Measurements from ENCODE around the gene EFCAB12. TPM values are rescaled to one million over a fixed set of nuclear protein-coding genes. Genes with fewer than 3 reads are reported as not detected.

EFCAB12 gene
- total RNA-seq, 6 donors from 2014 or later: 0.72 to 10.5 (median 5.1) TPM

DNA sequence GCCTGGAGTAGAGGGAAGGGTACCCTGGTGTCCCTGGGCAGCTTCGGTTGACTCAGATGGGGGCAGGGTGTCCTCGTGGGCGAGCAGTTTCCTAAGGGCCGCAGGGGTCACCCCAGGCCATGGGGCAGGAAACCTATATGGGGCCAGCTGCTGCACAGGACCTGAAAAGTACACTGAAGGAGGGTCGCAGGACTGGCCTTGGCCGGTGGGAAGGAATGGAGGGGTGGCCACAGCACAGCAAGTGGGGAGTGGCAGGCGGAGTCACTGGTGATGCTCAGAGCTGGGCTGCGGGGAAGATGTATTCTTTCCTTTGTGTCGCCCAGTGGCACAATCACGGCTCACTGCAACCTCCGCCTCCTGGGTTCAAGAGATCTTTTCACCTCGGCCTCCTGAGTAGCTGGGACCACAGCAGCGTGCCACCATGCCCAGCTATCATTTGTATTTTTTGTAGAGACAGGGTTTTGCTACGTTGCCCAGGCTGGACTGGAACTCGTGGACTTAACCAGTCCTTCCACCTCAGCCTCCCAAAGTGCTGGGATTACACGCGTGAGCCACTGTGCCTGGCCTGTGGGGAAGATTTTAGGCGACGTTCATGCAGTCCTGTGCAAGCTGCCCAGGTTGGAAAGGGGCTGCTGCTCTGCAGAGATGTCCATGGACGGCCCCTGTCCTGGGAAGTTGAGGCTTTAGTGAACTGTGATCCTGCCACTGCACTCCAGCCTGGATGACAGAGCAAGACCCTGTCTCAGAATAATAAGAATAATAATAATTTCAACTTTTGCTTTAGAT is 57.2 kb downstream of the EFCAB12 start:
- Histone ChIP-seq H3K4me3 (no peak overlapping the region), H3K27me3 (no peaks in the 10 kb centered on the region), H3K9me3 (no peaks in the 10 kb centered on the region), H3K4me1 (no peaks in the 10 kb centered on the region), H3K36me3 (no peaks in the 10 kb centered on the region), H3K27ac (no peak overlapping the region)
- DNase-seq (no peak), ATAC-seq (ENCODE audit: low FRiP score in 2 of 2) (no peak)
- TF ChIP-seq, protein P1, sequence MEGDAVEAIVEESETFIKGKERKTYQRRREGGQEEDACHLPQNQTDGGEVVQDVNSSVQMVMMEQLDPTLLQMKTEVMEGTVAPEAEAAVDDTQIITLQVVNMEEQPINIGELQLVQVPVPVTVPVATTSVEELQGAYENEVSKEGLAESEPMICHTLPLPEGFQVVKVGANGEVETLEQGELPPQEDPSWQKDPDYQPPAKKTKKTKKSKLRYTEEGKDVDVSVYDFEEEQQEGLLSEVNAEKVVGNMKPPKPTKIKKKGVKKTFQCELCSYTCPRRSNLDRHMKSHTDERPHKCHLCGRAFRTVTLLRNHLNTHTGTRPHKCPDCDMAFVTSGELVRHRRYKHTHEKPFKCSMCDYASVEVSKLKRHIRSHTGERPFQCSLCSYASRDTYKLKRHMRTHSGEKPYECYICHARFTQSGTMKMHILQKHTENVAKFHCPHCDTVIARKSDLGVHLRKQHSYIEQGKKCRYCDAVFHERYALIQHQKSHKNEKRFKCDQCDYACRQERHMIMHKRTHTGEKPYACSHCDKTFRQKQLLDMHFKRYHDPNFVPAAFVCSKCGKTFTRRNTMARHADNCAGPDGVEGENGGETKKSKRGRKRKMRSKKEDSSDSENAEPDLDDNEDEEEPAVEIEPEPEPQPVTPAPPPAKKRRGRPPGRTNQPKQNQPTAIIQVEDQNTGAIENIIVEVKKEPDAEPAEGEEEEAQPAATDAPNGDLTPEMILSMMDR (IDR thresholded peaks at IDR 0.05): no peak
- TF ChIP-seq POLR2AphosphoS5 (IDR thresholded peaks at IDR 0.05): no peak
- no peak for TF ChIP-seq POLR2A (IDR thresholded peaks at IDR 0.05)
- no peak for TF ChIP-seq EP300 (IDR thresholded peaks at IDR 0.05)
- WGBS, 2 donors: 73 to 75% methylated on average over 16 to 20 of the region's 20 CpGs

DNA sequence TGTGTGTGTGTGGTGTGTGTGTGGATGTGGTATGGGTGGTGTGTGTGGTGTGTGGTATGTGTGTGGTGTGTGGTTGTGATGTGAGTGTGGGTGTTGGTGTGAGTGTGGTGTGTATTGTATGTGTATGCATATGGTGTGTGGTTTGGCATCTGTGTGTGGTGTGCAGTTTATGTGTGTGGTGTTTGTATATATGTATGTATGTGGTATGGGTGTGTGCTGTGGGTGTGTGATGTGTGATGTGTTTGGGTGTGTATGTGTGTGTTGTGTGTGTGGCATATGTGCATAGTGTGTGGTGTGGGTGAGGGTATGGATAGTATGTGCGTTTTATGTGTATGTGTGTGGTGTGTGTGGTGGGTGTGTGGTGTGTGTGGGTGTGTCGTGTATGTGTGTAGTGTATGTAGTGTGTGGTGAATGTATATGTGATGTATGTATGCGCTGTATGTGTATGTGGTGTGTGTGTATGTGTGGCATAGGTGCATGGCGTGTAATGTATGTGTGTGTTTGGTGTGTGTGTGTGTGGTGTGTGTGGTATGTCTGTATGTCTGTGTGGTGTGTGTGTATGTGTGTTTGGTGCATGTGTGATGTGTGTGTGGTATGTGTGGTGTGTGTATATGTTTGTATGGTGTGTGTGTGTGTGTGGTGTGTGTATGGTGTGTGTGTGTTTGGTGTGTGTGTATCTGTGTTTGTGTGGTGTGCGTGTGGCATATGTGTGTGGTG is 58.0 kb downstream of the EFCAB12 start:
- H3K9me3 ChIP-seq: no peaks in the 10 kb centered on the region
- DNase-seq (no peak), ATAC-seq (ENCODE audit: low FRiP score in 2 of 2) (peak in 1 of 2 donors; percentile 6)
- H3K27ac ChIP-seq: no peak overlapping the region
- no peaks in the 10 kb centered on the region for H3K27me3 ChIP-seq
- no peak overlapping the region for H3K4me3 ChIP-seq
- TF ChIP-seq EP300 (IDR thresholded peaks at IDR 0.05) (no peak), POLR2A (IDR thresholded peaks at IDR 0.05) (no peak), POLR2AphosphoS5 (IDR thresholded peaks at IDR 0.05) (no peak)
- TF ChIP-seq, protein P1 (IDR thresholded peaks at IDR 0.05): no peak
- 91 to 92% methylated on average over 5 of the region's 5 CpGs for WGBS, 2 donors
- H3K4me1 ChIP-seq: no peaks in the 10 kb centered on the region
- H3K36me3 ChIP-seq: no peaks in the 10 kb centered on the region

DNA sequence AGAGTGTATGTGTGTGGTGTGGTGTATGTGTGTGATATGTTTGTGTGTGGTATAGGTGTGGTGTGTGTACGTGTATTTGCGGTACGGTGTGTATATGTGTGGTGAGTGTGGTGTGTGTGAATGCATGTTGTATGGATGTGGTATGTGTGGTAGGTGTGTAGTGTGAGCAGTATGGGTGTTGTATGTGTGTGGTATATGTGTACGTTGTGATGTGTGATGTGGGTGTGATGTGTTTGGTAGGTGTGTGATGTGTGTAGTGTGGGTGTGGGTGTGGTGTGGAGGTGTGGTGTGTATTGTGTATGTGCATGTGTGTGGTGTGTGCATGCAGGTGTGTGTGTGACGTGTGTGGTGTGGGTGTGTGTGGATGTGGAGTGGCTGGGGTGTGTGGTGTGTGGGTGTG is 58.7 kb downstream of the EFCAB12 start:
- Histone ChIP-seq H3K9me3 (no peaks in the 10 kb centered on the region), H3K4me1 (no peaks in the 10 kb centered on the region), H3K4me3 (no peak overlapping the region), H3K27ac (no peak overlapping the region), H3K27me3 (no peaks in the 10 kb centered on the region), H3K36me3 (no peaks in the 10 kb centered on the region)
- WGBS, 2 donors: 92 to 94% methylated on average over 5 of the region's 5 CpGs
- no peak for TF ChIP-seq POLR2A (IDR thresholded peaks at IDR 0.05)
- TF ChIP-seq, protein P1 (IDR thresholded peaks at IDR 0.05): no peak
- no peak for TF ChIP-seq POLR2AphosphoS5 (IDR thresholded peaks at IDR 0.05)
- TF ChIP-seq EP300 (IDR thresholded peaks at IDR 0.05): no peak
- DNase-seq: no peak
- ATAC-seq (ENCODE audit: low FRiP score in 2 of 2): peak in 1 of 2 donors; percentile 9

DNA sequence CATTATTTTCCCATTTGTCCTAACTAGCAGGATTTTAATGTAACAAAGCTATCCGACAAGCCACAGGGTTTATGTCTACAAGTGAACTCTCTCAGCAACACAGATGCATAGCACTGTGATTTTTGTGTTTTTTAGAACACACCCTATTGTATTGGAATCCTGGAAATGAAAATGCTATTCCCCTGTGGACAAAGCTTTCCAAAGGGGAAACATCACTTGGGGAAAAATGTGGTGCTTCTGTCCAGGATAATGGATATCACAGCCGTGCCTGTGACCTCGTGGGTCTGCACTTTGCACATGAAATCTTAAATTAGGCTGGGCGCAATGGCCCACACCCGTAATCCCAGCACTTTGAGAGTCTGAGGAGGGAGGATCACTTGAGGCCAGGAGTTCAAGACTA is 60.6 kb downstream of the EFCAB12 start:
- DNase-seq: no peak
- 82 to 91% methylated on average over 5 of the region's 5 CpGs for WGBS, 2 donors
- TF ChIP-seq POLR2A (IDR thresholded peaks at IDR 0.05): no peak
- TF ChIP-seq EP300 (IDR thresholded peaks at IDR 0.05): no peak
- TF ChIP-seq POLR2AphosphoS5 (IDR thresholded peaks at IDR 0.05): no peak
- TF ChIP-seq, protein P1 (IDR thresholded peaks at IDR 0.05): no peak
- H3K27ac ChIP-seq: no peak overlapping the region
- H3K27me3 ChIP-seq: no peaks in the 10 kb centered on the region
- no peaks in the 10 kb centered on the region for H3K36me3 ChIP-seq
- no peak overlapping the region for H3K4me3 ChIP-seq
- no peaks in the 10 kb centered on the region for H3K4me1 ChIP-seq
- no peak for ATAC-seq (ENCODE audit: low FRiP score in 2 of 2)
- H3K9me3 ChIP-seq: no peaks in the 10 kb centered on the region
